IPS DF 6.9 (cell line): ENCODE results near the gene FNDC10.
"Not testable (repeated sequence)": the region's sequence is repeated elsewhere in the genome, so short reads cannot be mapped to it uniquely, and the experiment has no call there.

ENCODE experiments used
- DNase-seq: peaks from one replicate; pipeline ENCODE4 v3.0.0-alpha.2; 2013; ENCODE audit warnings: low read depth, low spot score
- H3K27ac ChIP-seq: one replicate; pipeline ENCODE4 v1.5.1; 2013; ENCODE audit warnings: low read length, control low read depth
- H3K27me3 ChIP-seq: 2 replicates; pipeline ENCODE4 v1.6.1; 2013; ENCODE audit warnings: mild to moderate bottlenecking, low read length; ENCODE audit not compliant: control insufficient read depth, insufficient read depth
- H3K36me3 ChIP-seq: 2 replicates; pipeline ENCODE4 v1.6.1; 2013; ENCODE audit warnings: low read length; ENCODE audit not compliant: control insufficient read depth, insufficient read depth
- H3K4me1 ChIP-seq: 2 replicates; pipeline ENCODE4 v1.6.1; 2013; ENCODE audit warnings: low read length; ENCODE audit not compliant: control insufficient read depth, insufficient read depth
- H3K4me3 ChIP-seq: 2 replicates; pipeline ENCODE4 v1.5.1; 2013; ENCODE audit warnings: mild to moderate bottlenecking, low read length
- H3K9me3 ChIP-seq: 2 replicates; pipeline ENCODE4 v1.6.1; 2013; ENCODE audit warnings: low read length, inconsistent platforms; ENCODE audit not compliant: control insufficient read depth, insufficient read depth
- WGBS: extraction: QIAGEN DNeasy Blood & Tissue Kit; methylation state at CpG from one replicate; pipeline ENCODE4 v1.1.7; 2013; ENCODE audit warnings: mixed read lengths, missing lambda C conversion rate; ENCODE audit not compliant: insufficient read length, insufficient coverage; 5-methylcytosine and 5-hydroxymethylcytosine counted together

Gene FNDC10

DNA sequence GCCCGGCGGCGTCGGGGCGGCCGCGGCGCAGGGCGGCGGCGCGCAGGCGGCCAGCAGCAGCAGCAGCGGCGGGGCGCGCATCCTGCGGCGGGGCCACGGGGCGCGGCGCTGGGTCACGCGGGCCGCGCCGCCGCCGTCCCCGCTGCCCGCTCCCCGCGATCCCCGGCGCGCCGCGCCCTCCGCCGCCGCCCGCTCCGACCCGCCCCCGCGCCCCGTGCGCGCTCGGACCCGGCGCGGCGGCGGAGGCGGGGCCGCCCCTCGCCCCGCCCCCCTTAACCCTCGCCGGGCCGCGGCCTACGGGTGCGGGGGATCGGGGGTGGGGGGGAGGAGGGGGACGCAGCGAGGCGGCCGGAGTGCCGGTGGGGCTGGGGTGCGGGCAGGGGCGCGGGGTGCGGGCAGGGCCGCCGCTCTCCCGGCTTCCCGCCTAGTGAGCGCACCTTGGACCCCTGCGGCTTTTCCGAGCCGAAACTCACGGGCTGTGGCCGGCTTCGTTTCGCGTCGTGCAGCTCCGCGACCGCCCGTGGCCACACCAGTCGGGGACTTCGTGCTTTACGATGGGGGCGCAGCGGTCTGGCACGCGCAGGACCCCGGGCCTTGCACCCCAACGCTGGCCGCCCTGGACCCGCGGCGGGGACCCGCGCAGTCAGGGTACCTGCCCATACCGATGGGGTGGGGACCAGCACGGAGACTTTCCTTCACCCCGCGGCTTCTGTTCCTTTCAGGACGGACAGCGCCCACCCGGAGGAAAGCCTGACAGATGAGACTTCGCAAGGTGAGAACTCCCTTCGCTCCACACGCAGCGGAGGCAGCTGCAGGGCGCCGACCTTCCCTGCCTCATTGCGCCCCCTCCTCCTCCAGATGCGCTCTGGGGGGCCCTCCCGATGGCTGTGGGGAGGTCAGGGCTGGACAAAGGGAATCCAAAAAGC lies at the start of gene FNDC10:
Gene FNDC10, minus strand, starts transcription at position 201 of the 926 bp plus-strand sequence. Its CDS starts 120 bp downstream, at position 81.
- H3K4me1 ChIP-seq: peaks cover 12% of the 10 kb centered on the region
- peak within 1 kb of the TSS; percentile 46; the same call in 1 of the 2 replicates for H3K4me3 ChIP-seq
- no peaks in the 10 kb centered on the region for H3K36me3 ChIP-seq
- peaks cover 5% of the 10 kb centered on the region for H3K27me3 ChIP-seq
- no CpG with 5 or more reads among the region's 125 CpGs for WGBS
- H3K27ac ChIP-seq: no peak within 1 kb of the TSS
- no peak for DNase-seq
- no peaks in the 10 kb centered on the region for H3K9me3 ChIP-seq

DNA sequence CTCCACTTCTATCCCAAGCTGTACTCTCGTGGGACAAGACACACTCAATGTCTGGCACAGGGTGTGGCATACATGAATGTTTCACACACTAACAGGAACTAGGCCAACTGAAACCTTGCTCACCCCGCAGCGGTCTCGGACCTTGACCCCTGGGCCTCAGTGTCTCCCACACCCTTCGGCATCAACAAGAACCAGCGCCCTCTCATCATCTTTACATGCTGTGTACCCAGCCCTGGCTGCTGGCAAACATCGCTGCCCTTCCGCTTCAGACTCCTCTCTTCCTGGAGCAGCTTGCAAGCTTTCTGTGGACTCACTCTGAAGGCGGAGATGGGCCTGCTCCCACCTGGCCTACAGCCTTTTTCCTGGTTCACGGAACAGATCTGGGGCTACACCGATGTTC lies 48.3 kb upstream of the FNDC10 start:
- not testable (repeated sequence) for H3K9me3 ChIP-seq, H3K4me3 ChIP-seq, DNase-seq, H3K4me1 ChIP-seq, H3K27ac ChIP-seq, H3K27me3 ChIP-seq
- WGBS: no CpG with 5 or more reads among the region's 11 CpGs
- H3K36me3 ChIP-seq: peaks cover 10% of the 10 kb centered on the region

DNA sequence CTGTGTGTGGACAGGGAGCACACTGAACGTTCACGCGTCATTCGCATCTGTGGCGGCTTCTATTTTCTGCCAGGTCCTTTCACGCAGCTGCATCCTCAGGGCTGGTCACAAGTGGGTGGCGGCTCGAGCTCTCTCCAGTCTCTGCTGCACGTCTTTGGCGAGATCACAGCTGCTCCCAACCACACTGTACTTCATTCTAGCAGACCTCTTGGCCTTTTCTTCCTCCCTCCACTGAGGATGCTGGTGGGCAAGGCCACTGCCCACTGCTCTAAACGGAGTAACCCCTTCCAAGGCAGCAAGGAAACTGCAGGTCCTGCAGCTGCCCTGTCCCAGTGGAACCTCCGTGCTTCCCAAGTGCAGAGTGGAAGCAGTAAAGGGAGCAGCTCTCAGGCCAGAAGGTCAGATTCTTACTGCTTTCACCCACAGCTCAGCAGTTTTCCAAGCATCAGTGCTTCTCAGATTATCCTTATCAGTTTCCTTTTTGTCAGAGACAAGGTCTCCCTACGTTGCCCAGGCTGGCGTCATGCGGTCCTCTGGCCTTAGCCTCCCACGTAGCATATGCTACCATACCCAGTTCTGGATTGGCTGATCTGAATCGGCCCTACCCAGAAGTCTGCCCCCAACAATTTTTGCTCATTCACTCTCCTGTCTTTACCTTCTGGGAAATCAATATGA lies 47.8 kb upstream of the FNDC10 start:
- H3K4me3 ChIP-seq, H3K9me3 ChIP-seq, H3K27ac ChIP-seq, H3K27me3 ChIP-seq, DNase-seq, H3K4me1 ChIP-seq: not testable (repeated sequence)
- H3K36me3 ChIP-seq: peaks cover 10% of the 10 kb centered on the region
- no CpG with 5 or more reads among the region's 17 CpGs for WGBS

DNA sequence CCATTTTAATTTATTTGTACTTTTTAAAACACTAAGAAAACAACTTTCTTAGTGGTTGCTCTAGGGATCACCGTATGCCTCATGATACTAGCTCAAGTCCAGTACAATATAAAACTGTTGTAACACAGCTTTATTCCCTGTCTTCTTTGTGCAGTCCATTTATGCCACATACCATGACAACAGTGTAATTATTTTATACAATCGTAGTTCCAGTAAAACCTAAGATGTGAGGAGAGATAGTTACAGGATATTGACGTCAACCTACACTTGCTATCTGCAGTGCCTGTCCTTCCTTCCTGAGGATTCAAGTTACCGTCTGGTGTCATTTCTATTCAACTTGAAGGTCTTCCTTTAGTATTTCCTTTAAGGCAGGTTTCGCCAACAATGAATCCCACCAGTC lies 46.4 kb upstream of the FNDC10 start:
- H3K36me3 ChIP-seq, H3K4me1 ChIP-seq, H3K27me3 ChIP-seq, DNase-seq, H3K4me3 ChIP-seq, H3K27ac ChIP-seq, H3K9me3 ChIP-seq: not testable (repeated sequence)
- WGBS: no CpG with 5 or more reads among the region's 5 CpGs

DNA sequence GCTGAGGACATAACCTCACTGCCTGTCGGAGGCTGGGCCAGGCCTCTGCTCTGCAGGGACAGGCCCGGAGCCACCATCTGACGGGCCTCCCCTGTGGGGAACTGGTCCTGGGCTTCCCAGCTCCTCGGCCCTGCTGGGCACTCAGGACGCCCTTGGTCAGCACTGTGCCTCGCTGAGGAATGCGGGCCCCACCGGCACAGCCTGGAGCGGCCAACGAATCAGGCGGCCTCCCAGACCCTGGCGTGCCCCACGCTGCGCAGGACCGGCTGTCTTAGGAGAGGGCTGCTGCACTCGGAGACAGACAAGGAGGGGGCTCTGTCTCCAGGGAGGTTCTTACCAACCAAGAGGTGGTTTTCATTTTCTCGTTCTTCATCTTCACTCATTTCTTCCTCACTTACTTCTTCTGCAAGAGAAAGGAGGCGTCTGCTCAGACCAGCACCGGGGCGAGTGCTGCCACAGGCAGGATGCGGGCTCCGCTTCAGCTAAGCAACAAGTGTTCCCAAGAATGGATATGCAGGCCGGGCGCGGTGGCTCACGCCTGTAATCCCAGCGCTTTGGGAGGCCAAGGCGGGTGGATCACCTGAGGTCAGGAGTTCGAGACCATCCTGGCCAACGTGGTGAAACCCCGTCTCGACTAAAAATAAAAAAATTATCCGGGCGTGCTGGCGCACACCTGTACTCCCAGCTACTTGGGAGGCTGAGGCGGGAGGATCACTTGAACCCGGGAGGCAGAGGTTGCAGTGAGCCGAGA lies 41.0 kb upstream of the FNDC10 start:
- not testable (repeated sequence) for H3K27ac ChIP-seq, H3K27me3 ChIP-seq, H3K4me1 ChIP-seq, DNase-seq, H3K4me3 ChIP-seq, H3K9me3 ChIP-seq
- H3K36me3 ChIP-seq: peaks cover 13% of the 10 kb centered on the region
- WGBS: no CpG with 5 or more reads among the region's 38 CpGs

DNA sequence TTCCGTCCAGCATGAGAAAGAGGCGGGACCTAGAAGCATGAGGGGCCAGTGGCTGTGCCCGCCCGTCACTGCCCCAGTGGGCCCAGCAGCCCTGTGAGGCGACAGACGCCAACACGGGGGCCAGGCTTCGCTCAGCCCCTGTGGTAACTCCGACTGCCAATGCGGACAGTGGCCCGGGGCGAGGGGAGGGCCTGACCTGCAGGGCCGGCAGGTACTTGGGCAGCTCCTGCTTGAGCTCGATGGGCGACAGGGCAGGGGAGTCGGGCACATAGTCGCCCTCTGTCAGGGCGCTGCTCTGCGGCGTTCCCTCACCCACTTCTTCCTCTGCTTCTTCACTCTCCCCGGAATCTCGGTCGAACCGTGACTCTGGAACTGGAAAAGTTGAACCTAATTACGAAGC lies 40.1 kb upstream of the FNDC10 start:
- H3K27ac ChIP-seq, DNase-seq, H3K4me3 ChIP-seq, H3K4me1 ChIP-seq, H3K27me3 ChIP-seq, H3K9me3 ChIP-seq: not testable (repeated sequence)
- H3K36me3 ChIP-seq: peaks cover 13% of the 10 kb centered on the region
- WGBS: no CpG with 5 or more reads among the region's 25 CpGs

DNA sequence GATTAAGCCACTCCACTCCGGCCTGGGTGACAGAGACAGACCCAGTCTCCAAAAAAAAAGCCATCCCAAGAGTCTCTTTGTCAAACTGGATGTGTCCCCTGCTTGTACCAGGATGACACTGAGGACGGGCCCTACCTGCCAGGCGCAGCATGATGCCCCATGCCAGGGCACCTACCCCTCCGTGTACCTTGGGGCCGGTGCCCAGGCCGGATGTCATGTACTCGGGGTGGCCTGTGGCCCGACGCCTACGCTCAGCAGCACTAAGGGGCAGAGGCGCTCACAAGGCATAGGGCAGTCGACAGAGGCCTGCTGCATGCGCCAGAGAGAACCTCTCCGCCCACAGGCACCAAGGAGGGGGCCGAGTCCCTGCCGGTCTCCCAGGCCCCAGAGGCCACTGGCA lies 39.4 kb upstream of the FNDC10 start:
- not testable (repeated sequence) for H3K4me1 ChIP-seq
- no CpG with 5 or more reads among the region's 16 CpGs for WGBS

DNA sequence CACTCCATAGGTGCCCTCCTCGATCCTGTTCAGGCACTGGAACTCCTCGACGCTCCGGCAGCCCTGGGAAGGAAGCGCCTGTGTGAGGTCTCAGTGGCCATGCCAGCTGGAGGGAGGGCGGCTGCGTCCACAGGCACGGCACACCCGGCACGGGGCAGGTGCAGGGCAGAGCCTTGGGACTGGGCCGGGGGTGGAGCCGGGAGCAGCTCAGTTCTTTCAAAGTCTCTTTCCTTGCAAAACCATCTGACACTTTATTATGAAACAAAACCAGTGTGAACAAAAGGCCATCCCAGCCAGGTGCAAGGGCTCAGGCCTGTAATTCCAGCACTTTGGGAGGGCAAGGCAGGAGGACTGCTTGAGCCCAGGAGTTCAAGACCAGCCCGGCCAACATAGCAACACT lies 38.6 kb upstream of the FNDC10 start:
- not testable (repeated sequence) for H3K4me3 ChIP-seq, H3K4me1 ChIP-seq, DNase-seq, H3K27ac ChIP-seq, H3K27me3 ChIP-seq, H3K9me3 ChIP-seq
- no CpG with 5 or more reads among the region's 13 CpGs for WGBS
- H3K36me3 ChIP-seq: peaks cover 13% of the 10 kb centered on the region

More for the DNA sequence above, 39.4 kb upstream of the FNDC10 start:
- not testable (repeated sequence) for H3K4me3 ChIP-seq, H3K27me3 ChIP-seq, H3K27ac ChIP-seq, H3K9me3 ChIP-seq, DNase-seq
- peaks cover 13% of the 10 kb centered on the region for H3K36me3 ChIP-seq

DNA sequence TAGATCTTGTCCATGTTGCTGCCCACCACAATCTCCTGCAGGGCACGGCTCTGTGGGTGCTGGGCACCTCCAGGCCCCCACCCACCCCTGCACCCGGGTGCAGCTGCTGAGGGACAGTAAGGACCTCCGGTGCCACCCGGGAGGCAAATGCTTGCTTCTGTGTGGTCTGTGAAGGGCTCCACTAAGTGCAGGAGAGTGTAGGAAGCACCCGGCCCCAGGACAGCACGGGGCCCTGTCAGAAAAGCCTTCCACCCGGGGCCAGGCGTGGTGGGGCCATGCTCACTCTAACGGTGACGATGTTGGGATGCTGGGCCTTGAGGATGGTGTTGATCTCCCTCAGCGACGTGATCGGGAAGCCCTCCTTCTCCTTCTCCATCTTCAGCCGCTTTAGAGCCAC lies 37.5 kb upstream of the FNDC10 start:
- WGBS: no CpG with 5 or more reads among the region's 14 CpGs
- not testable (repeated sequence) for H3K4me3 ChIP-seq, H3K9me3 ChIP-seq, DNase-seq, H3K27me3 ChIP-seq, H3K4me1 ChIP-seq, H3K27ac ChIP-seq
- peaks cover 13% of the 10 kb centered on the region for H3K36me3 ChIP-seq
